Thyroid gland (tissue), 4 donors: ENCODE measurements around the gene FAM83B.

Experiments used
- POLR2A ChIP-seq, 2 donors: fragments of 450-650 bp; IDR thresholded peaks; one replicate each; pipeline ENCODE4 v1.6.1; 2017; ENCODE audit warnings: antibody characterized with exemption in 2 of 2, mild to moderate bottlenecking in 2 of 2, moderate library complexity in 1 of 2
- TF ChIP-seq, protein P1 (sequence below), 6 experiments: fragments of 200-600 bp in 3 of 6; fragments of 450-650 bp in 3 of 6; sonication (generic) in 3 of 6; IDR thresholded peaks; one replicate each; pipeline ENCODE4 v1.5.1; 2016 to 2019; ENCODE audit warnings: antibody characterized with exemption in 6 of 6, mild to moderate bottlenecking in 2 of 6, inconsistent platforms in 1 of 6, moderate library complexity in 1 of 6

DNA sequence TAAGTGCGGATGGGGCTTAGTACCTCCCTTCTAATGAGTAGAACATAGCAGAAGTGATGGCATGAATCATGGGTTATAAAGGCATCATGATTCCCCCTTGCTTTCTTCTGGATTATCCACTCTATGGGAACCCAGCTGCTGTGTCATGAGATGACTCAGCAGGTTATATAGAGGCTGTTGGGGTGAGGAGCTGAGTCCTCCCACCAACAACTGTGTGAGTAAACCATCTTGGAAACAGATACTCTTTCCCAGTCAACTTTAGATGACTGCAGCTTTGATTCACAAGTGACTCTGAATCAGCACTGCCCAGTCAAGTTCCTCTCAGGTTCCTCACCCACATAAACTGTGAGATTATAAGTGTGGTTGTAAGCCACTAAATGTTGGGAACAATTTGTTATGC, 46.3 kb downstream of the FAM83B start:
- TF ChIP-seq, protein P1, sequence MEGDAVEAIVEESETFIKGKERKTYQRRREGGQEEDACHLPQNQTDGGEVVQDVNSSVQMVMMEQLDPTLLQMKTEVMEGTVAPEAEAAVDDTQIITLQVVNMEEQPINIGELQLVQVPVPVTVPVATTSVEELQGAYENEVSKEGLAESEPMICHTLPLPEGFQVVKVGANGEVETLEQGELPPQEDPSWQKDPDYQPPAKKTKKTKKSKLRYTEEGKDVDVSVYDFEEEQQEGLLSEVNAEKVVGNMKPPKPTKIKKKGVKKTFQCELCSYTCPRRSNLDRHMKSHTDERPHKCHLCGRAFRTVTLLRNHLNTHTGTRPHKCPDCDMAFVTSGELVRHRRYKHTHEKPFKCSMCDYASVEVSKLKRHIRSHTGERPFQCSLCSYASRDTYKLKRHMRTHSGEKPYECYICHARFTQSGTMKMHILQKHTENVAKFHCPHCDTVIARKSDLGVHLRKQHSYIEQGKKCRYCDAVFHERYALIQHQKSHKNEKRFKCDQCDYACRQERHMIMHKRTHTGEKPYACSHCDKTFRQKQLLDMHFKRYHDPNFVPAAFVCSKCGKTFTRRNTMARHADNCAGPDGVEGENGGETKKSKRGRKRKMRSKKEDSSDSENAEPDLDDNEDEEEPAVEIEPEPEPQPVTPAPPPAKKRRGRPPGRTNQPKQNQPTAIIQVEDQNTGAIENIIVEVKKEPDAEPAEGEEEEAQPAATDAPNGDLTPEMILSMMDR (IDR thresholded peaks at IDR 0.05), result no peak
- TF ChIP-seq POLR2A (IDR thresholded peaks at IDR 0.05), result no peak
